RWPE2 (cell line): ENCODE data around the gene ILDR1.

Experiments
- ATAC-seq: fragments of 200-7000 bp; cut with Tn5 transposase; 3 replicates; pipeline ENCODE4 v1.9.1; 2021; ENCODE audit warnings: low read depth
- DNase-seq: peaks from one replicate; pipeline ENCODE4 v3.0.0-alpha.2; 2020; ENCODE audit warnings: low spot score
- H3K27ac ChIP-seq: fragments of 450-650 bp; 2 replicates; pipeline ENCODE4 v1.5.1; 2017; ENCODE audit warnings: mild to moderate bottlenecking; ENCODE audit not compliant: poor library complexity, severe bottlenecking
- H3K27me3 ChIP-seq: fragments of 250-450 bp; sonication (Bioruptor Pico); 2 replicates; pipeline ENCODE4 v1.5.1; 2021; ENCODE audit warnings: mild to moderate bottlenecking, moderate library complexity; ENCODE audit not compliant: insufficient read depth, poor library complexity, severe bottlenecking
- H3K36me3 ChIP-seq: fragments of 250-450 bp; sonication (Bioruptor Pico); 2 replicates; pipeline ENCODE4 v1.5.1; 2020; ENCODE audit warnings: low read depth, mild to moderate bottlenecking, moderate library complexity
- H3K4me1 ChIP-seq: fragments of 250-450 bp; sonication (Bioruptor Pico); 2 replicates; pipeline ENCODE4 v1.5.1; 2021; ENCODE audit warnings: mild to moderate bottlenecking, moderate library complexity; ENCODE audit not compliant: insufficient read depth, poor library complexity, severe bottlenecking
- H3K4me3 ChIP-seq: fragments of 250-450 bp; sonication (Bioruptor Pico); 2 replicates; pipeline ENCODE4 v1.5.1; 2021; ENCODE audit warnings: mild to moderate bottlenecking, moderate library complexity; ENCODE audit not compliant: severe bottlenecking
- H3K9me3 ChIP-seq: fragments of 250-450 bp; sonication (Bioruptor Pico); 2 replicates; pipeline ENCODE4 v1.5.1; 2021; ENCODE audit warnings: mild to moderate bottlenecking, moderate library complexity; ENCODE audit not compliant: severe bottlenecking
- TF ChIP-seq, protein P1 (sequence below): fragments of 450-650 bp; IDR thresholded peaks from one replicate; pipeline ENCODE4 v1.5.1; 2017; ENCODE audit warnings: mild to moderate bottlenecking, moderate library complexity; ENCODE audit not compliant: poor library complexity, severe bottlenecking

The ILDR1 gene

DNA sequence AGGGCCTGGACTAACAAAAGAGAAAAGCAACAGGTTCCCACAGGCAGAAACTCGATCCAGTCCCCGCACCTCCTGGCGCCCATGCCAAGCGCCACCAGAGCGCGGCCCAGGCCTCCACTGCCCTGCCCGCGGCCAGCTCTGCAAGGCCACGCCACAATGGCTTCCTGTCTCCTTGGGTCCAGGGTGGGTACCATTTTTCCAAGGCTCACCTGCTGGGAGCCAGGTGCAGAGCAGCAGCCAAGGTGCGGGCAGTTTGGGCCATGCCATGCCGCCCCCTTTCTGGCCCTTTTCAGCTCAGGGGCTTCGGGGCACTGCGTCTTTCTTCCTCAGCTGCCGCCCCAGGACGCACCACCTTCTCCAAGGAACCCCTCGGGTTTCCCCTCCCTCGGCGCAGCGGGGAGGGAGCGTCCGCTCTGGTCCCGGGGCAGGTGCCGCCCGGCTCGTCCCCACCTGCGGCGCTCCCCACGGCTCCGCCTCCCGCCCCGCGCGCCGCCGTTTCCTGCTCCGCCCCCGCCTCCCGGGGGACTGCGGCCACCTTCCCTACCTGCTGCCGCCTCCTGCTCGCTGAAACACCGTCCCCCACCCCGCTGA lies at the start of gene ILDR1:
Gene ILDR1, minus strand, starts transcription at position 437 of the 591 bp plus-strand sequence. Its CDS starts 170 bp downstream, at position 267.
- Histone ChIP-seq H3K27ac (no peak within 1 kb of the TSS), H3K4me3 (peak within 1 kb of the TSS; percentile 41), H3K27me3 (no peaks in the 10 kb centered on the region), H3K9me3 (no peaks in the 10 kb centered on the region), H3K4me1 (peaks cover 3% of the 10 kb centered on the region), H3K36me3 (no peaks in the 10 kb centered on the region)
- peak; percentile 96 for ATAC-seq
- no peak for DNase-seq
- TF ChIP-seq, protein P1, sequence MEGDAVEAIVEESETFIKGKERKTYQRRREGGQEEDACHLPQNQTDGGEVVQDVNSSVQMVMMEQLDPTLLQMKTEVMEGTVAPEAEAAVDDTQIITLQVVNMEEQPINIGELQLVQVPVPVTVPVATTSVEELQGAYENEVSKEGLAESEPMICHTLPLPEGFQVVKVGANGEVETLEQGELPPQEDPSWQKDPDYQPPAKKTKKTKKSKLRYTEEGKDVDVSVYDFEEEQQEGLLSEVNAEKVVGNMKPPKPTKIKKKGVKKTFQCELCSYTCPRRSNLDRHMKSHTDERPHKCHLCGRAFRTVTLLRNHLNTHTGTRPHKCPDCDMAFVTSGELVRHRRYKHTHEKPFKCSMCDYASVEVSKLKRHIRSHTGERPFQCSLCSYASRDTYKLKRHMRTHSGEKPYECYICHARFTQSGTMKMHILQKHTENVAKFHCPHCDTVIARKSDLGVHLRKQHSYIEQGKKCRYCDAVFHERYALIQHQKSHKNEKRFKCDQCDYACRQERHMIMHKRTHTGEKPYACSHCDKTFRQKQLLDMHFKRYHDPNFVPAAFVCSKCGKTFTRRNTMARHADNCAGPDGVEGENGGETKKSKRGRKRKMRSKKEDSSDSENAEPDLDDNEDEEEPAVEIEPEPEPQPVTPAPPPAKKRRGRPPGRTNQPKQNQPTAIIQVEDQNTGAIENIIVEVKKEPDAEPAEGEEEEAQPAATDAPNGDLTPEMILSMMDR = no peak

DNA sequence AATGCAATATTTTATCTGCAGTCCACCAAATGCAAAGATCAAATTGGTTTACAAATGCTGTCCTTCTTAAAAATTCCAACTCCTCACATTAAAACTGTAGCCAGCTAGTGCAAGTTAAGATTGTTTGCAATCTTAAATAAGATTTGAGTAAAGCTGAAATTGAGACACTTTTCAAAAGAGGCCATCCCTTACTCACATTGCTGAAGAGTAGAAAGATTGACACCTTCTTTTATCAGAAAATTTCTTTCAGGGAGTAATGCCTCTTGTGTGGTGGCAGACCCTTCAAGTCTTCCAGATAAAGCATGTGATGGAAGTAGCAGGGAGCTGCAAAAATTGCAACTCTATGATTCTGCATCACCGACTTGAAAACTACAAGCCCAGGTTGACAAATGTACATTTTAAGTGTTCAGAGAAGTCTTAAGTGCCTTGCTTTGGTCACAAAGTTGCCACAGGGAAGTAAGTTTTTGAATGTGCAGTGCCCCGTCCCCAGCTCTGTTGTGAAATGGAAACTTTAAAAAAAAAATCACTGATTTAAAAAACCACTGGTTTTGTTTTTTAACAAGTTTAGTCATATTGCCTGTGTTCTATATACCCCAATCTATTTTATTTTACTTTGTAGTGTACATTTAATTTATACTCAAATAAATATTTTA lies 45.7 kb upstream of the ILDR1 start:
- no peaks in the 10 kb centered on the region for H3K36me3 ChIP-seq
- DNase-seq (no peak), ATAC-seq (no peak)
- TF ChIP-seq, protein P1 = no peak
- H3K27me3 ChIP-seq = no peaks in the 10 kb centered on the region
- no peaks in the 10 kb centered on the region for H3K4me1 ChIP-seq
- H3K27ac ChIP-seq = no peak overlapping the region
- no peaks in the 10 kb centered on the region for H3K9me3 ChIP-seq
- H3K4me3 ChIP-seq = no peak overlapping the region

DNA sequence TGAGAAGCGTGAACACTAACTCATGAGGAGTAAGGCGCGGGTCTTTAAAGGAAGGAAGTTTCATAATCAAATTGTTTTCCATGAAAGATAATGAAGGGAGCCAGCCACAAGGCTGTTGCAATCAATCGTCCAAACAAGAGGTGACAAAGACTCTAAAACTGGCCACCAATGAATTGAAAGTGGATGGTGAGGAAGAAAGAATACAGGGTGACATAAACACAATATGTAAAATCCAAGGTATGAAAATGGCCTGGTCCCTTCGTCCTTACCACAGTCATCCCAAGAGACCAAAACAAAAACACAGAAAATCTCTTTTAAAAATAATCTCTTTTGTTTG lies 45.1 kb upstream of the ILDR1 start:
- no peak for ATAC-seq
- Histone ChIP-seq H3K27me3 (no peaks in the 10 kb centered on the region), H3K27ac (no peak overlapping the region), H3K4me1 (no peaks in the 10 kb centered on the region), H3K4me3 (no peak overlapping the region), H3K9me3 (no peaks in the 10 kb centered on the region), H3K36me3 (no peaks in the 10 kb centered on the region)
- TF ChIP-seq, protein P1 = no peak
- DNase-seq = no peak

DNA sequence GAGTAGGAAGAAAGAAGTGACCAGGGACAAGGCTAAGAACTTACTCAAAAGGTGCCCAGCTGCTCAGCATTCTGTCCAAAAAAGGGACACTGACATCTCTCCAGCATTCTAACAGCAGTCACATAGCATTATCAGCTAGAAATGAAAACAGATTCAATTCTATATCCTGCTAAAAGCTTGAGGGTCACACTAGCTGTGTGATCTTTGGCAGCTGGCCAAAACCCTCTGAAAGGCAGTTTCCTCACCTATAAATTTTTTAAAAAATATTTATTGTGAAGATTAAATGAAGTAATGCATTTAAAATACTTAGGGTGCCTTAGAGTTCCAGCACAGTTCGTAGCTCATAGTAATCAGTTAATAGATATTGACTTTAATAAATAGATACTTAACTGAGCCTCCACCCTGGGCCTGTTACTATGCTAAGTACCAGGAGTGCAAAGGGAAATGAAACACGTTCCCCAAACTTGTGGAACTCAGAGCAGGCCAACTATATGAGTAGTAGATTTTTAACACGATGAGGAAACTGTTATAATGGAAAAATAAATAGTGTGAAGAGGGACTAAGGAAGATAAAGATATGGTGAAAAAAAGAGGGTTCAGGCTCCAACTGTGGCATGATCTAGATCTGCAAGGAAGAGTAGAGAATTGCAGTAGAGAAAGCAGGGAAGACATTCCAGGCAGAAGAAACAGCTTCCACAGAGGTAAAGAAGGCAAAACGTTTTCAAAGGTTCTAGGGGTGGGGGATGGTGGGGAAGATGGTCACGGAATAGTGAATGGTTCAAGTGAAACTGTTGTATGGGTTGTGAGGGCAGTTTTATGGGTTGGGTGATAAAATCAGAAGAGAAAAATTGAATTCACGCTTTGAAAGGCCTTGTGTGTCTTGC lies 44.5 kb upstream of the ILDR1 start:
- ATAC-seq = no peak
- DNase-seq = no peak
- no peaks in the 10 kb centered on the region for H3K36me3 ChIP-seq
- H3K4me1 ChIP-seq = no peaks in the 10 kb centered on the region
- H3K27me3 ChIP-seq = no peaks in the 10 kb centered on the region
- H3K4me3 ChIP-seq = no peak overlapping the region
- no peak overlapping the region for H3K27ac ChIP-seq
- H3K9me3 ChIP-seq = no peaks in the 10 kb centered on the region
- TF ChIP-seq, protein P1 = no peak
